Fibroblast of lung (primary cell): ENCODE results near the gene ITFG1.

Experiments used
- CTCF ChIP-seq, 2 donors: IDR thresholded peaks in 1 of 2; conservative IDR thresholded peaks in 1 of 2; 1 replicate in 1 of 2; 2 replicates in 1 of 2; pipeline ENCODE4 v1.5.1; 2011 to 2012; ENCODE audit warnings: low read length in 2 of 2, control low read depth in 1 of 2, inconsistent platforms in 1 of 2, low read depth in 1 of 2, mild to moderate bottlenecking in 1 of 2
- EZH2 ChIP-seq: IDR thresholded peaks from 2 replicates; pipeline ENCODE4 v1.5.1; 2012; ENCODE audit warnings: low read length, control low read depth, mild to moderate bottlenecking; ENCODE audit errors: missing control alignments

GRCh38 chr16:47175152-47175551 lies 285.7 kb downstream of the ITFG1 start:
- TF ChIP-seq CTCF (conservative IDR thresholded peaks at IDR 0.05 in 1 of 2, IDR thresholded peaks at IDR 0.05 in 1 of 2; ENCODE audit: low read depth in 1 of 2, low read length in 2 of 2) (no peak), EZH2 (no peak)
